GM10248 (cell line): ENCODE data around the gene NOPCHAP1.

Experiments
- CTCF ChIA-PET: fragments of 300-600 bp; sonication (Branson Sonifier 250); formaldehyde crosslinking; extraction: SDS; loops from one replicate; lab custom pipeline; 2021; ENCODE audit warnings: antibody characterized with exemption; lab: Yijun Ruan, JAX
- POLR2A ChIA-PET: fragments of 350-650 bp; sonication (Branson Sonifier 250); formaldehyde crosslinking; extraction: SDS; loops from one replicate; lab custom pipeline; 2020; ENCODE audit warnings: antibody characterized with exemption; lab: Yijun Ruan, JAX
- DNase-seq: peaks from one replicate; pipeline ENCODE4 v3.0.0; 2012; ENCODE audit errors: extremely low spot score
- CTCF ChIP-seq: IDR thresholded peaks from 2 replicates; pipeline ENCODE4 v1.5.1; 2012; ENCODE audit warnings: mild to moderate bottlenecking, low read depth; ENCODE audit errors: extremely low read depth, missing control alignments, control extremely low read depth

NOPCHAP1 gene

GRCh38 chr12:104960464-104960863 lies 25.7 kb upstream of the NOPCHAP1 start:
- CTCF ChIA-PET: interaction anchor here (0.6 to 1.7 kb wide), 3 partner anchors 10 to 210 kb away, joined by 3 to 6 read pairs (median 4); no protein-coding TSS in a partner anchor
- DNase-seq: no peak
- POLR2A ChIA-PET: interaction anchor here (0.6 kb wide), 1 partner anchor 56 kb away, joined by 3 read pairs; no protein-coding TSS in a partner anchor
- TF ChIP-seq CTCF: no peak

GRCh38 chr12:104963757-104964156 lies 22.4 kb upstream of the NOPCHAP1 start:
- CTCF ChIA-PET: interaction anchor here (1.5 kb wide), 1 partner anchor 8 kb away, joined by 5 read pairs; no protein-coding TSS in a partner anchor
- TF ChIP-seq CTCF: no peak
- POLR2A ChIA-PET: no interaction called here
- DNase-seq: no peak

GRCh38 chr12:104964167-104964855 lies 21.8 kb upstream of the NOPCHAP1 start:
- no peak for TF ChIP-seq CTCF
- DNase-seq: no peak
- ChIA-PET CTCF (interaction anchor here (1.0 kb wide), 1 partner anchor 16 kb away, joined by 3 read pairs; no protein-coding TSS in a partner anchor), POLR2A (no interaction called here)

GRCh38 chr12:104964856-104965205 lies 21.3 kb upstream of the NOPCHAP1 start:
- CTCF ChIA-PET: interaction anchor here (1.0 kb wide), 1 partner anchor 15 kb away, joined by 3 read pairs; no protein-coding TSS in a partner anchor
- POLR2A ChIA-PET: no interaction called here
- no peak for TF ChIP-seq CTCF
- no peak for DNase-seq

GRCh38 chr12:104966677-104967076 lies 19.4 kb upstream of the NOPCHAP1 start:
- DNase-seq: peak; percentile 33
- ChIA-PET POLR2A (no interaction called here), CTCF (interaction anchor here (1.1 to 2.0 kb wide), 3 partner anchors 11 to 751 kb away, joined by 3 to 7 read pairs (median 4); partner anchors contain the start of gene TXNRD1)
- TF ChIP-seq CTCF: no peak

GRCh38 chr12:104969343-104969742 lies 16.8 kb upstream of the NOPCHAP1 start:
- CTCF ChIA-PET: interaction anchor here (0.8 to 1.2 kb wide), 2 partner anchors 10 to 486 kb away, joined by 3 to 4 read pairs; no protein-coding TSS in a partner anchor

More at GRCh38 chr12:104969343-104969742, 16.8 kb upstream of the NOPCHAP1 start:
- TF ChIP-seq CTCF: no peak
- DNase-seq: no peak
- POLR2A ChIA-PET: interaction anchor here (0.7 kb wide), 1 partner anchor 365 kb away, joined by 3 read pairs; no protein-coding TSS in a partner anchor
